Measurements from ENCODE around the gene C1orf94. TPM values are rescaled to one million over a fixed set of nuclear protein-coding genes. Genes with fewer than 3 reads are reported as not detected.
A peak's percentile ranks its signal among the peaks of the same experiment; 100 is the strongest.

Gene C1orf94
- total and polyA plus RNA-seq, 2 experiments from 2014 or later = 4.3 to 5.3 TPM

GRCh38 chr1:34263406-34263805 lies 86.7 kb downstream of the C1orf94 start (continued):
- TF ChIP-seq ZNF462 (CRISPR knock-in tag; IDR thresholded peaks at IDR 0.05) = no peak
- TF ChIP-seq JUNB (IDR thresholded peaks at IDR 0.05; ENCODE audit: unreplicated experiment) = no peak

GRCh38 chr1:34265396-34265795 lies 88.7 kb downstream of the C1orf94 start:
- Mint-ChIP-seq H3K4me3 (no peak overlapping the region), H3K36me3 (ENCODE audit: low read depth) (no peaks in the 10 kb centered on the region), H3K27me3 (ENCODE audit: insufficient read depth, low read depth, poor library complexity) (peaks cover 2% of the 10 kb centered on the region), H3K27ac (no peak overlapping the region), H3K9me3 (no peaks in the 10 kb centered on the region), H3K4me1 (peaks cover 9% of the 10 kb centered on the region; the same call in 2 of the 3 replicates)
- Histone ChIP-seq H3K27ac (ENCODE audit: low read depth) (no peak overlapping the region), H3K4me2 (no peak overlapping the region), H3K4me3 (no peak overlapping the region), H3F3A (replicated peaks; ENCODE audit: low read depth) (no peaks in the 10 kb centered on the region), H3K27me3 (ENCODE audit: insufficient read depth) (no peaks in the 10 kb centered on the region), H4K20me1 (replicated peaks; ENCODE audit: insufficient read depth) (no peaks in the 10 kb centered on the region), H3K9me2 (ENCODE audit: insufficient read depth) (peaks cover 7% of the 10 kb centered on the region; the same call in 1 of the 2 replicates), H3K36me3 (ENCODE audit: insufficient read depth) (no peaks in the 10 kb centered on the region), H3K79me2 (replicated peaks; ENCODE audit: insufficient read depth) (no peaks in the 10 kb centered on the region), H2AFZ (0 out of 2 replicates have a peak overlapping the region, but pooled peaks have one; percentile 57), H3K4me1 (ENCODE audit: insufficient read depth) (peaks cover 4% of the 10 kb centered on the region; the same call in 1 of the 2 replicates)
- TF ChIP-seq ETS1 (IDR thresholded peaks at IDR 0.05) (no peak), EZH2phosphoT487 (IDR thresholded peaks at IDR 0.05; ENCODE audit: unreplicated experiment) (no peak), CREB1 (CRISPR knock-in tag; IDR thresholded peaks at IDR 0.05; ENCODE audit: low read depth) (no peak), JUNB (IDR thresholded peaks at IDR 0.05; ENCODE audit: unreplicated experiment) (no peak), POLR2AphosphoS5 (IDR thresholded peaks at IDR 0.05; ENCODE audit: low read depth) (no peak), STAT1 (IDR thresholded peaks at IDR 0.05; ENCODE audit: unreplicated experiment) (no peak), ZNF114 (CRISPR knock-in tag; IDR thresholded peaks at IDR 0.05) (no peak), NANOG (IDR thresholded peaks at IDR 0.05; ENCODE audit: borderline replicate concordance) (no peak)
- ATAC-seq = no peak
- DNase-seq (ENCODE audit: low spot score) = no peak

Data from GM23338 (cell line).